Esophagus muscularis mucosa (tissue), 4 donors: ENCODE measurements around the gene IFIT1B.

ENCODE experiments used
- EP300 ChIP-seq: sonication (generic); formaldehyde crosslinking; IDR thresholded peaks from one replicate; pipeline ENCODE4 v1.6.1; 2017; ENCODE audit warnings: antibody characterized with exemption
- POLR2A ChIP-seq: fragments of 450-650 bp; IDR thresholded peaks from one replicate; pipeline ENCODE4 v1.6.1; 2017; ENCODE audit warnings: antibody characterized with exemption, moderate library complexity, mild to moderate bottlenecking, low read depth
- POLR2AphosphoS5 ChIP-seq, 2 donors: sonication (generic); formaldehyde crosslinking; IDR thresholded peaks; one replicate each; pipeline ENCODE4 v1.6.1; 2017; ENCODE audit warnings: antibody characterized with exemption in 2 of 2
- TF ChIP-seq, protein P1 (sequence below), 3 experiments: fragments of 200-600 bp in 2 of 3; fragments of 450-650 bp in 1 of 3; sonication (generic) in 2 of 3; IDR thresholded peaks; one replicate each; pipeline ENCODE4 v1.5.1; 2017 to 2019; ENCODE audit warnings: antibody characterized with exemption in 3 of 3, mild to moderate bottlenecking in 2 of 3, moderate library complexity in 1 of 3

DNA sequence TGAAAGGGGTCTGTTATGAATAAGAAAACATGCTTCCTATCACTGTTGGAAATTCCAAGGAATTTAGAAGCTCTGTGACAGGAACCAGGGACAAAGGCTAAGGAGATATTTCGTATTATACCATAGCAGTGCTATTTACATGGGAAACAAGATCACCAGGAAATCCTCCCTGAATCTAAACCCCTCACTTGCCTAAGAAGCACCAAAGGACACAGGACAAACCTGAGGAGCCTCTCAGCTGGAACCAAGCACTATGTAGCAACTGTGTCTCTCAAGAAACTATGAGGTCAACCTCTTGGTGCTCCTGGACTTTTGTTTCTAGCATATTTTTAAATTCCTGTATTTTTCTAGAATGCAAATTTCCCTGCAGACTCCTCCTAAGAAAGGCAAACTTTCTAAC, 20.8 kb upstream of the IFIT1B start:
- TF ChIP-seq, protein P1, sequence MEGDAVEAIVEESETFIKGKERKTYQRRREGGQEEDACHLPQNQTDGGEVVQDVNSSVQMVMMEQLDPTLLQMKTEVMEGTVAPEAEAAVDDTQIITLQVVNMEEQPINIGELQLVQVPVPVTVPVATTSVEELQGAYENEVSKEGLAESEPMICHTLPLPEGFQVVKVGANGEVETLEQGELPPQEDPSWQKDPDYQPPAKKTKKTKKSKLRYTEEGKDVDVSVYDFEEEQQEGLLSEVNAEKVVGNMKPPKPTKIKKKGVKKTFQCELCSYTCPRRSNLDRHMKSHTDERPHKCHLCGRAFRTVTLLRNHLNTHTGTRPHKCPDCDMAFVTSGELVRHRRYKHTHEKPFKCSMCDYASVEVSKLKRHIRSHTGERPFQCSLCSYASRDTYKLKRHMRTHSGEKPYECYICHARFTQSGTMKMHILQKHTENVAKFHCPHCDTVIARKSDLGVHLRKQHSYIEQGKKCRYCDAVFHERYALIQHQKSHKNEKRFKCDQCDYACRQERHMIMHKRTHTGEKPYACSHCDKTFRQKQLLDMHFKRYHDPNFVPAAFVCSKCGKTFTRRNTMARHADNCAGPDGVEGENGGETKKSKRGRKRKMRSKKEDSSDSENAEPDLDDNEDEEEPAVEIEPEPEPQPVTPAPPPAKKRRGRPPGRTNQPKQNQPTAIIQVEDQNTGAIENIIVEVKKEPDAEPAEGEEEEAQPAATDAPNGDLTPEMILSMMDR (IDR thresholded peaks at IDR 0.05): no peak
- TF ChIP-seq EP300 (no peak), POLR2A (no peak), POLR2AphosphoS5 (IDR thresholded peaks at IDR 0.05) (no peak)
